NCI-H146 (cell line): ENCODE data around the gene FLVCR1.

ENCODE experiments used
- DNase-seq: peaks from one replicate; lab custom pipeline; 2025; lab: John Stamatoyannopoulos, UW

The FLVCR1 gene

DNA sequence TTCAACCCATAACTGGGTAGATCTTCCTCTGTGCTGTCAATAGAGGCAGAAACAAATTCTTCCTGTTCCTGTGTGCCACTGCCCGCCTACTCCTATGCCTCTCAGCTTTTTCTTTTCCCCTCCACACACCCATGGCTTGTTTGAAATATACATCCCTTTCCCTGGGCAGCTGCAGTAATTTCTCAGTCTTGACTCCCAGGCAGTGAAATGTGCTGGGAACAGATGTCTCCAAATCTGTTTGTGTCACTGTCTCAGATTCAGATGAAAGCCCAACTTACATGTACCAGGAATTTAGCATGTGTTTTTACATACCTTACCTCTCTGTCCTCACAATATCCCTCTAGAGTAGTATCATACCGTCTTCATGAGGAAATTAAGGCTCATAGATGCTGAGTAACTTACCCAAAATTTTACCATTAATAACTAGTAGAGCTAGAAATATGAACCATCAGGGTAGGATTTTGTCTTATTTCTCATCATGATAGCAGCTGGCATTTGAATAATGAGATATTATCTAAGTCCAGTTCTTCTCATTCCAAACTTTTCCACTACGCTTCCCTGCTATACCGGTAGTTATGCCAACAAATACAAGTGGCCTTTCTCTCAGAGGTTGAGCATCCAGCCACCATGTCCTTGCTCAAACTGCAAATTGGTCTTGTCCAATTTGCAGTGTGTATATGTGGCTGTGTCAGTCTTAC lies 87.5 kb downstream of the FLVCR1 start:
- no peak for DNase-seq

DNA sequence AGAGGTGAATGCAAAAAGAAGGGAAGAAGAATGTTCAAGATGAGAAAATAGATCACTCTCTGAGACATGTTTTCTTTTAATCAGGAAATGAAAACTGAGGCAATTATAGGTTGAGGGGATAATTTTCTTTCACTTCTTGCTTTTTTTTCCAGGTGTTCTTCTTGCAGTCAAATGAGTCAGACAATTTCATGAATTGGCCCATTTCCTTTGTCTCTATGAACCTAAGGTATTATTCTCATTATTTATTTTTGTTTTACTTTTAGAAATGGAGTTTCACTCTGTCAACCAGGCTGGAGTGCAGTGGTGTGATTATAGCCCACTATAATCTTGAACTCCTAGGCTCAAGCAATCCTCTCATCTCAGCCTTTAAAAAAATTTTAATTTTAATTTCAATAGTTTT lies 88.8 kb downstream of the FLVCR1 start:
- no peak for DNase-seq
